HEK293 (cell line): ENCODE measurements around the gene OLIG1.

Experiments used
- CTCF ChIP-seq: fragments of 450-650 bp; formaldehyde crosslinking; IDR thresholded peaks from 2 replicates; pipeline ENCODE4 v1.5.1; 2016; ENCODE audit warnings: missing biosample characterization, missing genetic modification characterization
- ZNF138 ChIP-seq: fragments of 450-650 bp; formaldehyde crosslinking; IDR thresholded peaks from 2 replicates; pipeline ENCODE4 v1.5.1; 2016; ENCODE audit warnings: missing biosample characterization, missing genetic modification characterization, borderline replicate concordance
- ZNF274 ChIP-seq, 2 experiments: fragments of 200-500 bp in 1 of 2; fragments of 450-650 bp in 1 of 2; sonication (Bioruptor generic) in 1 of 2; formaldehyde crosslinking in 1 of 2; IDR thresholded peaks; 2 replicates each; pipeline versions ENCODE4 v1.5.1 to v1.6.1; 2014 to 2016; ENCODE audit warnings: borderline replicate concordance in 1 of 2, inconsistent platforms in 1 of 2, low read length in 1 of 2, missing biosample characterization in 1 of 2, missing genetic modification characterization in 1 of 2
- ZNF580 ChIP-seq: fragments of 450-650 bp; formaldehyde crosslinking; IDR thresholded peaks from 2 replicates; pipeline ENCODE4 v1.5.1; 2016; ENCODE audit warnings: missing biosample characterization, missing genetic modification characterization
- TF ChIP-seq, protein P1 (sequence below): fragments of 450-650 bp; formaldehyde crosslinking; IDR thresholded peaks from 2 replicates; pipeline ENCODE4 v1.5.1; 2016; ENCODE audit warnings: missing biosample characterization, missing genetic modification characterization
- TF ChIP-seq, protein P2 (sequence below): fragments of 450-650 bp; formaldehyde crosslinking; IDR thresholded peaks from 2 replicates; pipeline ENCODE4 v1.5.1; 2016; ENCODE audit warnings: missing biosample characterization, missing genetic modification characterization, low read depth
- TF ChIP-seq, protein P3 (sequence below): fragments of 450-650 bp; formaldehyde crosslinking; IDR thresholded peaks from 2 replicates; pipeline ENCODE4 v1.5.1; 2017; ENCODE audit warnings: missing biosample characterization, missing genetic modification characterization

GRCh38 chr21:33042812-33043211, 27.1 kb upstream of the OLIG1 start:
- TF ChIP-seq, protein P1, sequence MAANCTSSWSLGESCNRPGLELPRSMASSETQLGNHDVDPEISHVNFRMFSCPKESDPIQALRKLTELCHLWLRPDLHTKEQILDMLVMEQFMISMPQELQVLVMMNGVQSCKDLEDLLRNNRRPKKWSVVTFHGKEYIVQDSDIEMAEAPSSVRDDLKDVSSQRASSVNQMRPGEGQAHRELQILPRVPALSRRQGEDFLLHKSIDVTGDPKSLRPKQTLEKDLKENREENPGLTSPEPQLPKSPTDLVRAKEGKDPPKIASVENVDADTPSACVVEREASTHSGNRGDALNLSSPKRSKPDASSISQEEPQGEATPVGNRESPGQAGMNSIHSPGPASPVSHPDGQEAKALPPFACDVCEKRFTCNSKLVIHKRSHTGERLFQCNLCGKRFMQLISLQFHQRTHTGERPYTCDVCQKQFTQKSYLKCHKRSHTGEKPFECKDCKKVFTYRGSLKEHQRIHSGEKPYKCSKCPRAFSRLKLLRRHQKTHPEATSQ (tag by site-specific recombination) = no peak
- TF ChIP-seq CTCF (tag by site-specific recombination) (no peak), ZNF138 (tag by site-specific recombination) (no peak), ZNF274 (IDR thresholded peaks at IDR 0.05; ENCODE audit: low read length) (no peak), ZNF274 (tag by site-specific recombination; IDR thresholded peaks at IDR 0.05; ENCODE audit: borderline replicate concordance) (no peak), ZNF580 (no peak)
- TF ChIP-seq, protein P2, sequence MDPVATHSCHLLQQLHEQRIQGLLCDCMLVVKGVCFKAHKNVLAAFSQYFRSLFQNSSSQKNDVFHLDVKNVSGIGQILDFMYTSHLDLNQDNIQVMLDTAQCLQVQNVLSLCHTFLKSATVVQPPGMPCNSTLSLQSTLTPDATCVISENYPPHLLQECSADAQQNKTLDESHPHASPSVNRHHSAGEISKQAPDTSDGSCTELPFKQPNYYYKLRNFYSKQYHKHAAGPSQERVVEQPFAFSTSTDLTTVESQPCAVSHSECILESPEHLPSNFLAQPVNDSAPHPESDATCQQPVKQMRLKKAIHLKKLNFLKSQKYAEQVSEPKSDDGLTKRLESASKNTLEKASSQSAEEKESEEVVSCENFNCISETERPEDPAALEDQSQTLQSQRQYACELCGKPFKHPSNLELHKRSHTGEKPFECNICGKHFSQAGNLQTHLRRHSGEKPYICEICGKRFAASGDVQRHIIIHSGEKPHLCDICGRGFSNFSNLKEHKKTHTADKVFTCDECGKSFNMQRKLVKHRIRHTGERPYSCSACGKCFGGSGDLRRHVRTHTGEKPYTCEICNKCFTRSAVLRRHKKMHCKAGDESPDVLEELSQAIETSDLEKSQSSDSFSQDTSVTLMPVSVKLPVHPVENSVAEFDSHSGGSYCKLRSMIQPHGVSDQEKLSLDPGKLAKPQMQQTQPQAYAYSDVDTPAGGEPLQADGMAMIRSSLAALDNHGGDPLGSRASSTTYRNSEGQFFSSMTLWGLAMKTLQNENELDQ (tag by site-specific recombination) = no peak
- TF ChIP-seq, protein P3, sequence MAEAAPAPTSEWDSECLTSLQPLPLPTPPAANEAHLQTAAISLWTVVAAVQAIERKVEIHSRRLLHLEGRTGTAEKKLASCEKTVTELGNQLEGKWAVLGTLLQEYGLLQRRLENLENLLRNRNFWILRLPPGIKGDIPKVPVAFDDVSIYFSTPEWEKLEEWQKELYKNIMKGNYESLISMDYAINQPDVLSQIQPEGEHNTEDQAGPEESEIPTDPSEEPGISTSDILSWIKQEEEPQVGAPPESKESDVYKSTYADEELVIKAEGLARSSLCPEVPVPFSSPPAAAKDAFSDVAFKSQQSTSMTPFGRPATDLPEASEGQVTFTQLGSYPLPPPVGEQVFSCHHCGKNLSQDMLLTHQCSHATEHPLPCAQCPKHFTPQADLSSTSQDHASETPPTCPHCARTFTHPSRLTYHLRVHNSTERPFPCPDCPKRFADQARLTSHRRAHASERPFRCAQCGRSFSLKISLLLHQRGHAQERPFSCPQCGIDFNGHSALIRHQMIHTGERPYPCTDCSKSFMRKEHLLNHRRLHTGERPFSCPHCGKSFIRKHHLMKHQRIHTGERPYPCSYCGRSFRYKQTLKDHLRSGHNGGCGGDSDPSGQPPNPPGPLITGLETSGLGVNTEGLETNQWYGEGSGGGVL (tag by site-specific recombination) = no peak
